Naive thymus-derived CD4-positive, alpha-beta T cell (primary cell): ENCODE data around the gene LBH. TPM values are rescaled to one million over a fixed set of nuclear protein-coding genes. Genes with fewer than 3 reads are reported as not detected.

Source experiments
- ATAC-seq: fragments of 150-1000 bp; cut with Tn5 transposase; 2 replicates; pipeline ENCODE4 v1.10.0; 2021; ENCODE audit warnings: mild to moderate bottlenecking, moderate library complexity
- CTCF ChIA-PET: fragments of 350-600 bp; sonication (Branson Sonifier 250); formaldehyde crosslinking; loops from one replicate; lab custom pipeline; 2021; ENCODE audit warnings: antibody characterized with exemption; lab: Charles Lee
- POLR2A ChIA-PET: fragments of 350-600 bp; sonication (Branson Sonifier 250); formaldehyde crosslinking; loops from one replicate; lab custom pipeline; 2021; ENCODE audit warnings: antibody characterized with exemption, inconsistent platforms; lab: Charles Lee
- DNase-seq, 9 donors: peaks; one replicate each; pipeline versions ENCODE4 v3.0.0 to v3.0.0-alpha.2; 2020 to 2022; ENCODE audit warnings: mixed read lengths in 1 of 9
- H3K27ac ChIP-seq: one replicate; pipeline ENCODE4 v1.7.0; 2013; ENCODE audit warnings: mild to moderate bottlenecking, low read depth, low read length, moderate library complexity
- H3K27me3 ChIP-seq, 2 donors: one replicate each; pipeline ENCODE4 v1.7.0; 2013; ENCODE audit warnings: low read length in 2 of 2, mild to moderate bottlenecking in 2 of 2, moderate library complexity in 2 of 2; ENCODE audit not compliant: control insufficient read depth in 2 of 2, insufficient read depth in 2 of 2
- H3K36me3 ChIP-seq, 3 experiments: 1 replicate in 2 of 3; 2 replicates in 1 of 3; pipeline ENCODE4 v1.7.0; 2013; ENCODE audit warnings: low read length in 3 of 3, mild to moderate bottlenecking in 3 of 3, moderate library complexity in 1 of 3; ENCODE audit not compliant: insufficient read depth in 3 of 3, control insufficient read depth in 2 of 3
- H3K4me1 ChIP-seq, 2 donors: one replicate each; pipeline ENCODE4 v1.7.0; 2013; ENCODE audit warnings: low read length in 2 of 2, mild to moderate bottlenecking in 2 of 2, moderate library complexity in 1 of 2; ENCODE audit not compliant: control insufficient read depth in 2 of 2, insufficient read depth in 2 of 2
- H3K4me3 ChIP-seq: 2 replicates; pipeline ENCODE4 v1.7.0; 2013; ENCODE audit warnings: mild to moderate bottlenecking, low read length
- H3K9me3 ChIP-seq, 3 experiments: 1 replicate in 2 of 3; 2 replicates in 1 of 3; pipeline ENCODE4 v1.7.0; 2013; ENCODE audit warnings: low read length in 3 of 3; ENCODE audit not compliant: control insufficient read depth in 2 of 3
- H3K27ac Mint-ChIP-seq, 9 donors: one replicate each; pipeline ENCODE4 v1.8.0; 2020 to 2022; ENCODE audit warnings: mixed read lengths in 9 of 9, mild to moderate bottlenecking in 8 of 9, moderate library complexity in 5 of 9, inconsistent platforms in 2 of 9
- H3K27me3 Mint-ChIP-seq, 5 donors: one replicate each; pipeline ENCODE4 v1.8.0; 2021 to 2022; ENCODE audit warnings: mixed read lengths in 5 of 5, mild to moderate bottlenecking in 1 of 5
- H3K36me3 Mint-ChIP-seq, 5 donors: one replicate each; pipeline ENCODE4 v1.8.0; 2020 to 2022; ENCODE audit warnings: mixed read lengths in 5 of 5, mild to moderate bottlenecking in 3 of 5, inconsistent platforms in 1 of 5
- H3K4me1 Mint-ChIP-seq, 7 donors: one replicate each; pipeline ENCODE4 v1.8.0; 2020 to 2022; ENCODE audit warnings: mixed read lengths in 7 of 7, mild to moderate bottlenecking in 3 of 7, inconsistent platforms in 1 of 7
- H3K4me3 Mint-ChIP-seq, 10 donors: one replicate each; pipeline ENCODE4 v1.8.0; 2020 to 2022; ENCODE audit warnings: mild to moderate bottlenecking in 10 of 10, mixed read lengths in 10 of 10, moderate library complexity in 6 of 10, inconsistent platforms in 2 of 10
- H3K9me3 Mint-ChIP-seq, 11 donors: one replicate each; pipeline ENCODE4 v1.8.0; 2020 to 2022; ENCODE audit warnings: mixed read lengths in 11 of 11, mild to moderate bottlenecking in 4 of 11, inconsistent platforms in 1 of 11, moderate library complexity in 1 of 11
- intact Hi-C, 2 donors: fragments of 100-400 bp; cut with micrococcal nuclease; formaldehyde crosslinking; loops; one replicate each; pipeline ENCODE4 v1.15.1; 2023
- polyA plus RNA-seq, 2 donors: library from polyadenylated mRNA; unstranded; fragments of 300-500 nt; fragmentation: Illumina TruSeq; gene quantifications; one replicate each; pipeline ENCODE4 v1.2.3, GENCODE V29; 2021
- total RNA-seq, 6 experiments: library from RNA in 5 of 6; stranded (reverse) in 5 of 6; gene quantifications; 1 replicate in 5 of 6; 2 replicates in 1 of 6; pipeline ENCODE4 v1.2.3 and lab custom pipeline; 2021 to 2026

Gene LBH
- total and polyA plus RNA-seq, 7 experiments from 2014 or later = 146 to 517 (median 269) TPM

DNA sequence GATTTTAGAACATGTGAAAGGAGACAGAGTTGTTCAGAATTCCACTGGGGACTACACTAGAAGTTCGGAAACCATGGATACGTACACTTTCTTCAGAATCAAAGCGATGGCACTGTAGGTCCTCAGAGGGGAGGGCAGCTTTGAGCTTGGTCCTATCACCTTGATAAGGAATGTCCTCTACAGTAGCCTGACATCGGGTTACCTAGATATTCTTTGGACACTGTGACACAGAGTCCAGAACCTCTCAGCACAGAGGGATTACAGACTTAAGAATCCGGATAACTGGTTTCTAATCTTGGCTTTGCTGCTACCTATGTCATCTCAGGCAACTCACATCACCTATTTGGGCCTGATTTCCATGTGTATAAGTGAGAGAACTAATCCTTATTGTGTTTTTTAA lies 14.0 kb downstream of the LBH start:
- no peaks in the 10 kb centered on the region for H3K27me3 Mint-ChIP-seq
- H3K4me3 ChIP-seq = no peak overlapping the region
- H3K4me1 ChIP-seq = peaks cover 58 to 82% of the 10 kb centered on the region in 2 donors
- peaks cover under 1 to 61% (median 46%) of the 10 kb centered on the region in 5 donors for H3K36me3 Mint-ChIP-seq
- no peaks in the 10 kb centered on the region for H3K9me3 Mint-ChIP-seq
- peaks cover 61 to 97% (median 91%) of the 10 kb centered on the region in 7 donors for H3K4me1 Mint-ChIP-seq
- H3K27me3 ChIP-seq = no peaks in the 10 kb centered on the region
- peak overlapping the region in 6 of 10 donors; percentile 4 to 77 (median 53) for H3K4me3 Mint-ChIP-seq
- no peaks in the 10 kb centered on the region for H3K9me3 ChIP-seq
- intact Hi-C loops = loop anchor here in 1 of 2 donors (1.0 kb wide), 1 partner anchor 10 kb away; no protein-coding TSS in a partner anchor
- peak overlapping the region; percentile 56 for H3K27ac ChIP-seq
- H3K36me3 ChIP-seq = peaks cover 0 to 29% (median 13%) of the 10 kb centered on the region in 3 experiments
- DNase-seq (no peak), ATAC-seq (no peak)
- H3K27ac Mint-ChIP-seq = peak overlapping the region in 8 of 9 donors; percentile 77 to 100 (median 86)
- ChIA-PET POLR2A (interaction anchor here (1.0 to 42.6 kb wide), 5 partner anchors 8 to 217 kb away, joined by 4 to 901 read pairs (median 5); partner anchors contain the start of genes LBH and LCLAT1), CTCF (interaction anchor here (0.6 to 3.6 kb wide), 8 partner anchors 8 to 233 kb away, joined by 3 to 19 read pairs (median 3); no protein-coding TSS in a partner anchor)

DNA sequence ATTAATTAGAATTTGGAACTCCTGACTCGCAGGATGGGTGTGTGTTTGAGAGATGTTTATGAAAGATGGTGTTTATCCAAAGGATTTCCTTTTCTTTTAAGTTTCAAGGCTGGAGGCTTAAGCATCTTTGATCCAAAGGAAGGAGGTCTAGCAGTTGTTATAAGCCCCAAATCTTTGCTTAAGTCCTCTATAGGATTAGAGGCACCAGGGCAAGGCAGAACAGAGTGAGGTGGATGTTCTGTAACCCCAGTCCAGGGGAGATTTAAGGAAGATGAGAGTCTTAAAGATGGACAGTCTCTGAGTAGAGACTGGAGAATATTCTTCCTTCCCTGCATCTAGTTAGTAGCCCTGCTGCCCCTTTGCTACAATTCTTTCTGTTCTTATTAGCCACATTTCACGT lies 17.5 kb downstream of the LBH start:
- Mint-ChIP-seq H3K4me3 (peak overlapping the region in 9 of 10 donors; percentile 31 to 79 (median 60)), H3K9me3 (peaks cover 0 to 2% (median 0%) of the 10 kb centered on the region in 11 donors), H3K27ac (peak overlapping the region in 8 of 9 donors; percentile 83 to 100 (median 90)), H3K36me3 (peaks cover 5 to 65% (median 39%) of the 10 kb centered on the region in 5 donors), H3K27me3 (no peaks in the 10 kb centered on the region), H3K4me1 (peaks cover 65 to 99% (median 96%) of the 10 kb centered on the region in 7 donors)
- peak overlapping the region; percentile 56 for H3K27ac ChIP-seq
- intact Hi-C loops = loop anchor here in 1 of 2 donors (1.0 kb wide), 1 partner anchor 7 kb away; no protein-coding TSS in a partner anchor
- CTCF ChIA-PET = no interaction called here
- no peak overlapping the region for H3K4me3 ChIP-seq
- H3K27me3 ChIP-seq = no peaks in the 10 kb centered on the region
- POLR2A ChIA-PET = interaction anchor here (29.5 to 42.6 kb wide), 2 partner anchors 12 to 14 kb away, joined by 901 read pairs; partner anchors contain the start of gene LBH
- H3K36me3 ChIP-seq = peaks cover 0 to 28% (median 3%) of the 10 kb centered on the region in 3 experiments
- no peak for DNase-seq
- ATAC-seq = no peak
- H3K9me3 ChIP-seq = no peaks in the 10 kb centered on the region
- peaks cover 70 to 88% of the 10 kb centered on the region in 2 donors for H3K4me1 ChIP-seq

DNA sequence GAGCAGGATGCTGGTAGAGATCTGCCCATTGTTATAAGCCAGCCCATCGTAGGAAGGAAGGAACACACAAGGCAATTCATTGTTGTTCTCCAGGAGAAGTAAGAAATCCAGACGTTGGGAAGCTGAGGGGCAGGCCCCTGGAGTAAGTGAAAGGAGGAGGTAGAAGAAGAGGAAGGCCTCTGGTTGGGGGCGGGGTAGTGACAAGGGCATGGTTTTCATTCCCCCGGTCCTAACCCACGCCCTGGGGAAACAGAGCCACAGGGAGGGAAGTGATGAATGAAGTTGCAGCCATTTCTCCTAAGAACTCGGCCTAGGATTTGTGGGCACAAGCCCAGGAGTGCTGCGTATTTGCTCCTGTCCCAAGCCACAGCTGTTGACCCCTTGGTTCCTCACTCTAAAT lies 18.0 kb downstream of the LBH start:
- Histone ChIP-seq H3K27ac (peak overlapping the region; percentile 56), H3K36me3 (peaks cover 0 to 28% (median 3%) of the 10 kb centered on the region in 3 experiments), H3K4me1 (peaks cover 70 to 88% of the 10 kb centered on the region in 2 donors), H3K9me3 (no peaks in the 10 kb centered on the region), H3K4me3 (no peak overlapping the region), H3K27me3 (no peaks in the 10 kb centered on the region)
- intact Hi-C loops = loop anchor here in 1 of 2 donors (1.0 kb wide), 1 partner anchor 8 kb away; no protein-coding TSS in a partner anchor
- ATAC-seq (no peak), DNase-seq (no peak)
- H3K9me3 Mint-ChIP-seq = peaks cover 0 to 2% (median 0%) of the 10 kb centered on the region in 11 donors
- H3K4me1 Mint-ChIP-seq = peaks cover 61 to 99% (median 96%) of the 10 kb centered on the region in 7 donors
- CTCF ChIA-PET = interaction anchor here (0.9 to 1.6 kb wide), 4 partner anchors 10 to 458 kb away, joined by 3 to 6 read pairs (median 4); no protein-coding TSS in a partner anchor
- peaks cover 5 to 64% (median 38%) of the 10 kb centered on the region in 5 donors for H3K36me3 Mint-ChIP-seq
- H3K4me3 Mint-ChIP-seq = peak overlapping the region in 9 of 10 donors; percentile 29 to 77 (median 59)
- POLR2A ChIA-PET = interaction anchor here (1.7 to 42.6 kb wide), 3 partner anchors 12 to 84 kb away, joined by 4 to 901 read pairs (median 901); partner anchors contain the start of gene LBH
- H3K27me3 Mint-ChIP-seq = no peaks in the 10 kb centered on the region
- H3K27ac Mint-ChIP-seq = peak overlapping the region in 8 of 9 donors; percentile 83 to 100 (median 89)

DNA sequence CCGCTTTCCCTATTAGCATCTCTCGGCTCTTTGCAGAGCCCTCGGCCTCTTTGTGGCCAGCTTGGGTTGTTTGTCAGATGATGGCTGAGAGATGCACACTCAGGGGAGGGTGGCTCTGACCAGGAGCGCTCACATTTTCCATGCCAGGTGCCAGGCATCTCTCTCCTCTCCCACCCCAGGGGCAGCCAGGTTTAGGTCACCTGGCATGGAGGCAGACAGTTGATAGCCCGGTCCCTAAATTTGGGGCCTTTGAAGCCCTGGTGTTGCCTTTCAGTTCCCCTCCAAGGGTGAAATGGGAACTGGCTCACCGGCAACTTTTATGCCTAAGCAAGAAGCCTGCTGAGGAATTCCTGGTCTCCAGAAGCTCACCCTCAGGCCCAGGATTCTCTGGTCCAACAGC lies 19.1 kb downstream of the LBH start:
- peaks cover 80 to 91% of the 10 kb centered on the region in 2 donors for H3K4me1 ChIP-seq
- H3K27me3 Mint-ChIP-seq = no peaks in the 10 kb centered on the region
- DNase-seq (no peak), ATAC-seq (no peak)
- peak overlapping the region; percentile 56 for H3K27ac ChIP-seq
- H3K36me3 ChIP-seq = peaks cover 0 to 31% (median 3%) of the 10 kb centered on the region in 3 experiments
- ChIA-PET POLR2A (interaction anchor here (0.6 to 42.6 kb wide), 4 partner anchors 13 to 83 kb away, joined by 3 to 901 read pairs (median 452); partner anchors contain the start of gene LBH), CTCF (interaction anchor here (1.0 to 1.6 kb wide), 3 partner anchors 11 to 225 kb away, joined by 3 to 6 read pairs (median 5); no protein-coding TSS in a partner anchor)
- peaks cover 62 to 99% (median 97%) of the 10 kb centered on the region in 7 donors for H3K4me1 Mint-ChIP-seq
- peaks cover 0 to 2% (median 0%) of the 10 kb centered on the region in 11 donors for H3K9me3 Mint-ChIP-seq
- peak overlapping the region in 8 of 9 donors; percentile 13 to 100 (median 88) for H3K27ac Mint-ChIP-seq
- H3K27me3 ChIP-seq = no peaks in the 10 kb centered on the region
- H3K9me3 ChIP-seq = no peaks in the 10 kb centered on the region
- H3K4me3 ChIP-seq = no peak overlapping the region
- peak overlapping the region in 7 of 10 donors; percentile 29 to 77 (median 53) for H3K4me3 Mint-ChIP-seq
- intact Hi-C loops = no loop called here
- peaks cover 5 to 65% (median 35%) of the 10 kb centered on the region in 5 donors for H3K36me3 Mint-ChIP-seq

DNA sequence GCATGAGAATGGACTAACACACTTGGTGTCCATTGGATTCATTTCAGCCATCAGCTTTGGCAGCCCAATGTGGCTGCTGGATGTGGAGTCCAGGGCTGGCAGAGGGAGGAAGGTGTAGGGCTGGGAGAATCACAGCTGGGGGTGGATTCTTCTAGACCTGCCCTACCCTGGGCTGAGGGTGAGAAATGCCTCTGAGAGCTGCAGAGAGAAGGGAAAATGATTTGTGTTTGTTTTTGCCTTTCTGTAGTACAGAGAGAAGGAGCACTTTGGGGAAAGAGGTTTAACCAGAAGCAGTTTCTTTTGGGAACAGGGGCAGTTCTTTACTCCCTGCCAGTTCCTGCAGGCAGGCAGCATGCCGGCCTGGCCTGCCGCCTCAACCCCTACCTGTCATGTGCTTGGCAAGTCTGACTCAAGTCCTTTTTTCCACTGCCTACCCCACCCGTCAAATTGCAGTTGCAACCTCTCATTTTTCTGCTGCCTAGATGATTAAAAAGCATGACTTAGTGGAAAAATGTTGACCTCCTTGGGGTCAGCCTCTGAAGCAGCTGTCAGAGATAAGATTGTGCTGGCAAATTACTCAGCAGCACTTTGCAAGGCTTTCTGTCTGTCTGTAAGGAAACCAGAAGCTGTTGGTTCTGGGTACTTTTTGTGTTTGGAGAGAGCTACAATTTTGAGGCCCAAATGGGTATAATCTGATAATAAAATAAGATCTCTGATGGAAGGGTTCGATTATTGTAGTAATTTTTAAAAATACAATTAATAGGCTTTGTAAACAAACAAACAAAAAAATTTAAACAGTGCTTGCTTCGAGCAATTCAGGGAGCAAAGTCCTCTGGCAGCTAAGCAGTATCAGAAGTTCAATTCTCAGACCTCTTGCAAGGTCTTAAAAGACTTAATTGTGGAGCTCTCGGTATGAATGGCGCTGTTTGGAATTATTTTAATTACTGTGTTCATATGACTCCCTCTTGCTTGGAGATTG lies 21.7 kb downstream of the LBH start:
- Mint-ChIP-seq H3K4me1 (peaks cover 65 to 99% (median 97%) of the 10 kb centered on the region in 7 donors), H3K4me3 (peak overlapping the region; percentile 53 to 79 (median 72)), H3K27ac (peak overlapping the region; percentile 72 to 100 (median 97)), H3K27me3 (no peaks in the 10 kb centered on the region), H3K36me3 (peaks cover 5 to 64% (median 24%) of the 10 kb centered on the region in 5 donors), H3K9me3 (peaks cover 0 to 2% (median 0%) of the 10 kb centered on the region in 11 donors)
- intact Hi-C loops = loop anchor here (1.0 to 2.0 kb wide), 4 partner anchors 14 to 21 kb away; no protein-coding TSS in a partner anchor
- no peaks in the 10 kb centered on the region for H3K9me3 ChIP-seq
- ChIA-PET POLR2A (interaction anchor here (0.9 to 42.6 kb wide), 7 partner anchors 9 to 223 kb away, joined by 3 to 901 read pairs (median 4); partner anchors contain the start of gene LBH), CTCF (interaction anchor here (0.6 to 2.0 kb wide), 10 partner anchors 9 to 176 kb away, joined by 3 to 12 read pairs (median 4); partner anchors contain the start of gene LBH)
- H3K4me1 ChIP-seq = peaks cover 77 to 93% of the 10 kb centered on the region in 2 donors
- H3K27me3 ChIP-seq = no peaks in the 10 kb centered on the region
- DNase-seq (peak in 4 of 9 donors; percentile 38 to 83 (median 53)), ATAC-seq (peak; percentile 36)
- H3K27ac ChIP-seq = peak overlapping the region; percentile 86
- peaks cover 3 to 36% (median 17%) of the 10 kb centered on the region in 3 experiments for H3K36me3 ChIP-seq
- H3K4me3 ChIP-seq = no peak overlapping the region
